Activated CD8-positive, alpha-beta memory T cell treated with anti-CD3 and anti-CD28 coated beads, Interleukin-2, amount 10 ng/mL, durations not matched to agents 7 days and 5 days (primary cell): Measurements from ENCODE around the gene SLC25A21. TPM values are rescaled to one million over a fixed set of nuclear protein-coding genes. Genes with fewer than 3 reads are reported as not detected.

ENCODE experiments used
- ATAC-seq: fragments of 150-1000 bp; cut with Tn5 transposase; one replicate; pipeline ENCODE4 v1.10.0; 2021; ENCODE audit warnings: moderate library complexity
- CTCF ChIA-PET: fragments of 350-600 bp; sonication (Branson Sonifier 250); formaldehyde crosslinking; loops from one replicate; lab custom pipeline; 2021; ENCODE audit warnings: antibody characterized with exemption; lab: Charles Lee
- DNase-seq: peaks from one replicate; pipeline ENCODE4 v3.0.0-alpha.2; 2020
- H3K27ac Mint-ChIP-seq: one replicate; pipeline ENCODE4 v1.8.0; 2021; ENCODE audit warnings: mild to moderate bottlenecking, mixed read lengths
- H3K27me3 Mint-ChIP-seq: one replicate; pipeline ENCODE4 v1.8.0; 2021; ENCODE audit warnings: mixed read lengths
- H3K36me3 Mint-ChIP-seq: one replicate; pipeline ENCODE4 v1.8.0; 2021; ENCODE audit warnings: mild to moderate bottlenecking, mixed read lengths
- H3K4me1 Mint-ChIP-seq: one replicate; pipeline ENCODE4 v1.8.0; 2021; ENCODE audit warnings: mixed read lengths
- H3K4me3 Mint-ChIP-seq: one replicate; pipeline ENCODE4 v1.8.0; 2021; ENCODE audit warnings: mild to moderate bottlenecking, moderate library complexity, mixed read lengths
- H3K9me3 Mint-ChIP-seq: one replicate; pipeline ENCODE4 v1.8.0; 2022; ENCODE audit warnings: low read depth, mixed read lengths
- total RNA-seq, 2 experiments: library from RNA; stranded (reverse); gene quantifications; one replicate each; pipeline ENCODE4 v1.2.3, GENCODE V29; 2021

SLC25A21 gene
- total RNA-seq, 2 experiments from 2014 or later = not detected

DNA sequence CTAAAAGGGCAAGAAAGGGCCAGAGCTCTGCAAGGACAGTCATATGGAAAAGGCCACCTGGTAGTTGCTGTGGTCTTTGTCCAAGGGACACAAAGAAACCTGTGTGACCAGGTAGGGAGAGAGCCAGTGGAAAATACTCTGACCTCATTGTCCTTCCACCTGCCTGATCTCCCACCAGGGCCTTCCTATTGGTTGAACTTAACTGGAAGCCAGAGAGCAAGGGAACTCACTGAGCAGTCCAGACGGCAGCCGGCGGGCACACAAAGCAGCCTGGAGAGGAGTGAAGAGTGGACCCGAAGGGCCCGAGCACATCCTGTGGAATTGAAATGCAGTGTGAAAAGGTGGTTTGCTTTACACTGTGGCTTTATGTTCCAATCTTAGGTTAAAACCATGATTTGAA is 120.7 kb downstream of the SLC25A21 start:
- H3K4me3 Mint-ChIP-seq = no peak overlapping the region
- H3K9me3 Mint-ChIP-seq = peaks cover 7% of the 10 kb centered on the region
- no peaks in the 10 kb centered on the region for H3K27me3 Mint-ChIP-seq

DNA sequence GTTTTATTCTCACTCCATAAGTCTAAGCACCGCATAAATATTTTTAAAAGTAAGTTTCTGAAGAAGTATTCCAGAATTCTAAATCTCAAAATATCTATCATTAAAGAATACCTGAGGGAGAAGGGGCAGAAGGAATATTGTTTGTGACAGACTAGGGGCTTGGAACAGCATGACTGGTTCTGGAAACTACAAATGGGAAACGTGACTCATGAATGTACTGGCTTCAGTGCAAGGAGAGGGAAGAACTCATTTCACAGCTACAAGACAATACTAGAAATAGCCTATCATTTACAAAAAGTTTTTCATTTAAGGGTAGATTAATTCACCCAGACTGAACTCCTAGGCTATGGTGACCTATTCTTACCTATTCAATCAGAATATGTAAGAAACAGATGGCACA is 121.3 kb downstream of the SLC25A21 start:
- H3K4me3 Mint-ChIP-seq = no peak overlapping the region
- CTCF ChIA-PET = no interaction called here

More for the DNA sequence above, 120.7 kb downstream of the SLC25A21 start:
- CTCF ChIA-PET = no interaction called here
- DNase-seq (no peak), ATAC-seq (no peak)
- no peaks in the 10 kb centered on the region for H3K4me1 Mint-ChIP-seq
- H3K36me3 Mint-ChIP-seq = no peaks in the 10 kb centered on the region
- H3K27ac Mint-ChIP-seq = no peak overlapping the region

DNA sequence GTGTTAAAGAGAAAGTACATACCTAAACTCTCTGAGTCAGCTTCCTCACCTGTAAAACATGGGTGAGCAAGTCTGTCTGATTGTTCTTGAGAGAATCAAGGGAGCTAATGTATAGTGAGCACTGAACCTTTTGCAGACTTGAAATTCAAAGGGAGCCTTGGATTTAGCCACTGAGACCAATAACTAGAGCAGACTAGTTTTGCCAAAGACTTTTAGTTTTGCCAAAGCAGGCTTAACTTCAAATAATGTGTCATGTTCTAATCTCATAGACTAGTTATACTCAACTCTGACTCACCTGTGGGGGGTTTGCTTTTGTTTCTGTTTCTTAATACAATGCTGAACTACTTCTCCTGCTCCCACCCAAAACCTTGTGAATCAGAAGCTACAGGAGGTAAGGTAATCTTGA is 123.7 kb downstream of the SLC25A21 start:
- no peak overlapping the region for H3K4me3 Mint-ChIP-seq
- no peaks in the 10 kb centered on the region for H3K27me3 Mint-ChIP-seq
- ATAC-seq (no peak), DNase-seq (no peak)
- CTCF ChIA-PET = no interaction called here
- no peaks in the 10 kb centered on the region for H3K4me1 Mint-ChIP-seq
- H3K36me3 Mint-ChIP-seq = no peaks in the 10 kb centered on the region
- H3K9me3 Mint-ChIP-seq = peaks cover 2% of the 10 kb centered on the region
- H3K27ac Mint-ChIP-seq = no peak overlapping the region

More for the DNA sequence above, 121.3 kb downstream of the SLC25A21 start:
- H3K27ac Mint-ChIP-seq = no peak overlapping the region
- no peaks in the 10 kb centered on the region for H3K27me3 Mint-ChIP-seq
- H3K9me3 Mint-ChIP-seq = peaks cover 7% of the 10 kb centered on the region
- no peaks in the 10 kb centered on the region for H3K36me3 Mint-ChIP-seq
- no peaks in the 10 kb centered on the region for H3K4me1 Mint-ChIP-seq
- DNase-seq = no peak
- ATAC-seq = no peak

DNA sequence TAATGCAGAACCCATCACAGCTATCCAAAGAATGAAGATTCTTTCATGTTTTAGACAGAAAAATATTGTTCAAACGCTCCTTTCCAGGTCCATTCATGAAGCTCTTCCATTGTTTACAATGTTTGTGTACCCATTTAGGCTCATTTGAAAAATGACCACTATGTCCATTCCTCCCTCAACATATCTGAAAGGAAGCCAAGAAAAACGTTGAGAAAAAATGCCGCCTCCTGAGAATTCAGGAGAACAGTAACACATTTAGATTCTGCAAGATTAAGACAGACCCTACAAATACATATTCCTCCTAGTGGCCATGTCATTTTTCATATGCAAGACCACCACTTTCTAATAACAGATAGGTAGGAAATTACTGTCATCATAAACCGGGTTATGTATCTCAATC is 124.4 kb downstream of the SLC25A21 start:
- CTCF ChIA-PET = no interaction called here
- ATAC-seq = no peak
- Mint-ChIP-seq H3K27me3 (no peaks in the 10 kb centered on the region), H3K9me3 (peaks cover 2% of the 10 kb centered on the region), H3K36me3 (no peaks in the 10 kb centered on the region), H3K4me1 (no peaks in the 10 kb centered on the region), H3K4me3 (no peak overlapping the region), H3K27ac (no peak overlapping the region)
- no peak for DNase-seq

DNA sequence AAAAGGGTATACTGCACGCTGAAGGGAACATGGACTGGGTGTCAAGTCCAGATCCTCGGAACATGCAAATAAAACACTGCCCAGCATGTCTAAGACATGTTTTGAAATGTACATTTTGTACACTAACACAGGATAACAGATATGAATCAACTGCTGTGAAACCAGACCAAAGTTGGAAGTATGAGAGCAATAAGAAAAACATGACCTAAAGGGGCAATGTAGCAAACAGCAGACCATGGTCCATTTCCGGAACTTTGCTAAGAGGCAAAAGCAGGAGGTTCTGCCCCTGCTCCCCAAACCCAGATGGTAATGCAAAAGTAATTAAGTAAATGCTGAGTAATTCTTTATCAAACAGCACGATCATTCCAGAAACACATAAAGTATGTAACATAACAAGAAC is 125.2 kb downstream of the SLC25A21 start:
- Mint-ChIP-seq H3K4me1 (no peaks in the 10 kb centered on the region), H3K27me3 (no peaks in the 10 kb centered on the region), H3K27ac (no peak overlapping the region), H3K36me3 (no peaks in the 10 kb centered on the region), H3K9me3 (peaks cover 2% of the 10 kb centered on the region), H3K4me3 (no peak overlapping the region)
- DNase-seq (no peak), ATAC-seq (no peak)
- CTCF ChIA-PET = no interaction called here

DNA sequence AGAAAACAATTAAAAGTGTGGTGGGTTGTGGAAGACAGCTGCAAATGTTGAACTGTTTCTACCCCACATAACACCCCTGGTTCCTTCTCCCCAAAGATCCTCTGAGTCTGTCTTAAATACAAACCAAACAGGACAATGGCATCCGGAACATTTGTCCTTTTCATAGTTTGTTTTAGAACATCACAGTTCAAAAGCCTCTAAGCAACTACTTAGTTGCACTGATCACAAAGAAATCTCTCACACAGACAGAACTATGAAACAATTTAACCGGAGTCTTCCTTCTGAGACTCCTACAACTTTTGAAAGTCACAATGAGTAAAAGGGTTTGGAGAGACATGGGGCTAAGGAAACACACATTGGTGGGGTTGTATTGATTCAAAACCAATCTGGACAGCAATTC is 125.6 kb downstream of the SLC25A21 start:
- Mint-ChIP-seq H3K9me3 (peaks cover 2% of the 10 kb centered on the region), H3K4me3 (no peak overlapping the region), H3K27ac (no peak overlapping the region), H3K36me3 (no peaks in the 10 kb centered on the region), H3K4me1 (no peaks in the 10 kb centered on the region), H3K27me3 (no peaks in the 10 kb centered on the region)
- DNase-seq (no peak), ATAC-seq (no peak)
- CTCF ChIA-PET = no interaction called here

DNA sequence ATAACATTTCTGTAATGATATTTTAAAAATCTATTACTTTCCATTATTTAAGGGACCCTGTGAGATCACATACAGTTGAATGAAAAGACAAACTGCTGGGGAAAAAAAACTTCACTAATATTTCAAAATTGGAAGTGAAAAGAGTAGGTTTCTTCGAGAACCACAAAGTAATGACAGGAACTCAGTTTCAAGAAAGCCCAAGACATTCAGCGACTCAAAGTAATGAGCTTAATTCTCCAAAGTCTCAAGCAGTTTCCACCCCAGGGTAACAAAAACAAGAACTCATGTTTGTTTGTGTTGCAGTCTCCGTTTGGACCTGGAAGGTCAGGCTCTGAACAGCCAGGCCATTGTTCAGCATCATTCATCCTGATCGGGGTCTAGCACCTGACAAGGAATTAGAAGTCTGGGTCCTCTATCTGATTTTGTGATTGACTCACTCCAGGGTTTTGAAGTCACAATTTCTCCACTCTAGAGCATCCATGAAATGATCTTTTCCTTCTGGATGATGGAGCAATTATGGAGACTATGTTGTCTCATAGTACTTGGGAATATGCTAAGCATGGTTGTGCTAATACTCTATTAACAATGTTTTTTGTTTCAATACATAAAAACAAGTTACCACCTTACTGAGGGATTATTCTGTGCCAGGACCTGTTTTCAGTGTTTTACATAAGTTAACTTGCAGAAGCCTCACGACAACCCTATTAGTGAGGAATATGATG is 126.9 kb downstream of the SLC25A21 start:
- Mint-ChIP-seq H3K36me3 (no peaks in the 10 kb centered on the region), H3K27ac (no peak overlapping the region), H3K9me3 (peaks cover 2% of the 10 kb centered on the region), H3K27me3 (no peaks in the 10 kb centered on the region), H3K4me3 (no peak overlapping the region), H3K4me1 (no peaks in the 10 kb centered on the region)
- DNase-seq (no peak), ATAC-seq (no peak)
- CTCF ChIA-PET = no interaction called here

DNA sequence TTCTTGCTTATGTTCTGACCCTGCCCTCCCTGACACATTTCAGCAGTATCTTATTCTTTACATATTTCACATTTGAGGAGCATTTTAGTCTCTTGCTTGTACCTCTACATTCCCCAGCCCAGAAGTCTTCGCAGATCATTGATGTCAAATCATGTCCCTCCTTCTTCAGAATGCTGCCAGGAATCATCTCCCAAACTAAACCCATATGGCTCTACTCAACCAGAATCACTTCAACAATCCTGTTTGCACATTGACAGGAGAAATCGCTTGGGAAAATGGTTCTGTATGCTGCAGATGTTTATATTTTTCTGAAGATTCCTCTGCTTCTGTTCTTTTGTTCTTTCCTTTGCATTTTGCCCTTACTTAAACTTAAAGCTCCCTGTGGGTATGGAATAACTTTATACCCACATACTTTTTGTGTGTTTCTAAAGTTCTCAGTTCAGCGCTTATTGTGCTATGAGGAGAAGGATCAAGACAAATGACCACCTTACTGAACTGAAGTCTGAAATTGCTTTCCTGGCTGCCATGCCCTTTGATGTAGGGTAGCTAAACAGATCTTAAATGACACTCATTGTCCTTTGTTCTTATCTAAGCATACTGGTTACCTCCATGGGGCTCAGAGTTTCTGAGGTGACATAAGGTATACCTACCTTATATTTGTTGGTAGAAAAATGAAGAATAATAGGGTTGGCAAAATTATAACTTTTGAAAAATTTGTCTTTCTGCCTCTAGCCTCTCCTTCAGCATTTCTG is 134.6 kb downstream of the SLC25A21 start:
- H3K9me3 Mint-ChIP-seq = no peaks in the 10 kb centered on the region
- no peak overlapping the region for H3K4me3 Mint-ChIP-seq
- no peak overlapping the region for H3K27ac Mint-ChIP-seq
- CTCF ChIA-PET = no interaction called here
- no peaks in the 10 kb centered on the region for H3K27me3 Mint-ChIP-seq
- ATAC-seq = no peak
- no peaks in the 10 kb centered on the region for H3K36me3 Mint-ChIP-seq
- DNase-seq = no peak
- H3K4me1 Mint-ChIP-seq = no peaks in the 10 kb centered on the region

DNA sequence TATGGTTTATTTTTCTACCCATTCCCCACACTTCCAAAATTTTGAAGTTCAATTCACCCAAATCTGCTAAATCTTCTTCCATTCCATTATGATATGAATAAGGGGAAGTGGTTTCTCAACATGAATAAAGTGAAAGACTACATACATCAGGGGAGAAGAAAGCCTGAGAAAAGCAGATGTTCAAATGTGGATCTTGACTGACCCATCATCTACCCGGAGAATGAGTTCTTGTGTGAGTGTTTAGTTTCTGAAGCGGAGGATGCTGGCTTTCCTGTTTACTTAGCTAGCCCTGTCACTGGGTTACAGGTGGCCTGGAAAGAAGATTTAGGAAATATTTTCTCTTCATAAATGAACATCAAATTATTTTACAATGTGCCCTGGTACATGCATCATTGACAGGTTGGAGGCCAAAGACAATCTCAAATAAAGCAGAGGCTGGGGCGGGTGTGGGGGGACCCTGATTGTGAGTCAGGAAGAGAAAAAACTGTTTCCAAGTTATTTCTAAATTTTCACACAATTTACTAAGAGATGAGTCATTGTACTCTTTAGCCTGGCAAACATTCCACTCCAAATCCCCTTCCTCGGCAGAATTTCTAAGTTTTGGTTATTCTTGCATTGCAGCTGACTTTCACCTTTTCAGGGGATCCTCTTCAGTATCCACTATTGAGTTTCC is 135.6 kb downstream of the SLC25A21 start:
- Mint-ChIP-seq H3K4me1 (no peaks in the 10 kb centered on the region), H3K9me3 (no peaks in the 10 kb centered on the region), H3K36me3 (no peaks in the 10 kb centered on the region), H3K4me3 (no peak overlapping the region), H3K27me3 (no peaks in the 10 kb centered on the region), H3K27ac (no peak overlapping the region)
- DNase-seq = no peak
- no peak for ATAC-seq
- CTCF ChIA-PET = no interaction called here

DNA sequence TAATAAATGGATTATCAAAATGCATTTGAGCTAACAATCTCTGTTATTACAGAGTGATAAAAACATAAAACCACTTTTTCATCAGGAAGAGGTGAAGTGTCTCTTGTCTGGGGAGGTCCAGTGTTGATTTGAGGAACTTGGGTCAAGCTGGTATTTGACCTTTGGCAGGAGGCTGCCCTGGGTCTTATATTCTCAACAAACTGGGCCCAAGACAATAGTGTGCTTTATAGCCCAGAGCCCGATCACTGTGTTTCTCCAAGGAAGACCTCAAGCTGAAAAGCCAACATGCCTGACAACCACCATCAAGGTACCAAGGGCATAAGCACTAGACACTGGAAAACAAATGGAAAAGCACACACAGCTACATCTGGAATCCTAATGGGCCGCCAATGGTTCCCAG is 137.0 kb downstream of the SLC25A21 start:
- no peaks in the 10 kb centered on the region for H3K9me3 Mint-ChIP-seq
- H3K27ac Mint-ChIP-seq = no peak overlapping the region
- ATAC-seq (no peak), DNase-seq (no peak)
- H3K36me3 Mint-ChIP-seq = no peaks in the 10 kb centered on the region
- H3K4me3 Mint-ChIP-seq = no peak overlapping the region
- CTCF ChIA-PET = no interaction called here
- H3K27me3 Mint-ChIP-seq = no peaks in the 10 kb centered on the region
- H3K4me1 Mint-ChIP-seq = no peaks in the 10 kb centered on the region

DNA sequence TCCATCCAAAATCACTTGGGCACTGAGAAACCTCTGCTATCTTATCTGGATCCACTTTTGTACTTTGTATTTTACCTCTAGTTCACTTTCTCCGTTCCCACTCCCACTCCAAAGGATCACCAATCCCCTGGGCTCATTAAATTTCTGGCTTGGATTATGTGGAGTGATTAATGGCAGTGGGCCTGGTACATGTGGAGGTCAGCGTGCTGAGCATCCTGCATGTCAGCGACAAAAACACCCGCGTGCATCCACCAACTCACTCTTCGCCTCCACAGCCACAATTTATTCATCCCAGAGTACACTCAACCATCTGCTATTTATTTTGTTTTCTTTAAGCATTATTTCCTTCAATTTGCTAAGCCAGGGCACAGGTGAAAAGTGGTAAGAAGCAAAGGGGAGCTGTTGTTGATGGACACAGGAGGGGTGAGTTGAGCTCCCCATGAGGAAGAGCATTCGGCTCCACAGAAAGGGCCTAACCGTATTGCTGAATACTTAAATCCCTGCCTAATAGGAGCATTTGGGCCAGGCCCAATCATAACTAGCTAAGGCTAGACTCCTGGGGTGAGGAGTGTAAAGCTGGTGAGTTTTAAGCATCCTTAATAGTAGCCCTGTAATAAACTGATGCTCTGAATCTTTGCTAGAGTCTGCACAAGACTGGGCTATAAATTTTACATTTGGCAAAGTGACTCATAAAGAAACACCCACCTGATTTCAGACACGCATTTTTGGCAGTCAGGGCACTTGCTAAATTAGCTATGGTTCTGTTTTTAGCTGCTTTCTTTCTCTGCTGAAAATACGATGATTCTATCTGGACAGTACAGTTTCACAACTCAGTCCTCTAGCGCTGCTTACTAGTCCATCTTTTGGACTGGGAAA is 137.8 kb downstream of the SLC25A21 start:
- CTCF ChIA-PET = no interaction called here
- no peak for ATAC-seq
- Mint-ChIP-seq H3K36me3 (no peaks in the 10 kb centered on the region), H3K4me3 (no peak overlapping the region), H3K27ac (no peak overlapping the region), H3K4me1 (no peaks in the 10 kb centered on the region), H3K9me3 (no peaks in the 10 kb centered on the region), H3K27me3 (no peaks in the 10 kb centered on the region)
- DNase-seq = no peak

DNA sequence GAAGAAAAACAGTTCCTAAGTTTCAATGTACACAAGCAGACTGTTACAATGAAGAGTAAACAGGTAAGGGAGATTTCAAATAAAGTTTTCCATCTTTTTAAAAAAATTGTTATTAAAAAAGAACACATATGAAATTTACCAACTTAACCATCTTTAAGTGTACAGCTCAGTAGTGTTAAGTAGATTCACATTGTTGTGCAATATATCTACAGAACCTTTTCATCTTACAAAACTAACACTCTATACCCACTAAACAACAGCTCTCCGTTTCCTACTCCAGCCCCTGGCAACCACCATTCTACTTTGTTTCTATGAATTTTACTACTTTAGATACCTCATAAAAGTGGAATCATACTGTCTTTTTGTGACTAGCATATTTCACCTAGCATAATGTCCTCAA is 139.5 kb downstream of the SLC25A21 start:
- H3K4me3 Mint-ChIP-seq = no peak overlapping the region
- H3K27ac Mint-ChIP-seq = no peak overlapping the region
- no peaks in the 10 kb centered on the region for H3K9me3 Mint-ChIP-seq
- no peaks in the 10 kb centered on the region for H3K27me3 Mint-ChIP-seq
- no peaks in the 10 kb centered on the region for H3K36me3 Mint-ChIP-seq
- CTCF ChIA-PET = no interaction called here
- H3K4me1 Mint-ChIP-seq = no peaks in the 10 kb centered on the region
- no peak for DNase-seq
- ATAC-seq = no peak

DNA sequence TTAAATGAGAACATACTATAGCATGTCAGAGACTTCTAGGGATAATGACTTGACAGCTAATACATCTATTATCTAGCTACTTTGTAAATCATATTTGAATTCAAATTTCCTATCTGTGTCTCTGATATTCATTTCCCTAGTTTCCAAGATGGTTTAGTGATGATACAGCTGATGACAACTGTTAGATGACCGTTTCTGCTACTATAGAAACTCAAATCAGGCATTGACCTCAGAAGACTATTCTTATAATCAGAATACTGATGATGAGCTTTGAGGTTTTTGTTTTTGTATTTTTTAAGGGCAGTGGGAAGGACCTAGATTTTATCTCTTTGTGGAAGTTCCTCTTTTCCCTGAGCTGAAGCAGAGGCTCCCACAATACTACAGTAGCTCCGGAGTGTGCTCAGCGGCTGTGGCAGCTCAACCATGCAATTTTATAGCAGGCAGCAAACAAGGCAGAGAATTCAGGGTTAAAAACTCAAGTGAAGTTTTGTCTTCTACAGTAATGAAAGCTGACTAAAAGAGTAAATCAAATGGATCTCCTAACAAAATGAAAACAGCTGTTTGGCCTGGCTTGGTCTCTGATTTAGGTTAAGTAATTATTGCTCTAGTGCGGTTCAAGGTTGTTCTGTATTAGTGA is 145.1 kb downstream of the SLC25A21 start:
- H3K27ac Mint-ChIP-seq = no peak overlapping the region
- H3K36me3 Mint-ChIP-seq = no peaks in the 10 kb centered on the region
- CTCF ChIA-PET = no interaction called here
- no peaks in the 10 kb centered on the region for H3K4me1 Mint-ChIP-seq
- H3K27me3 Mint-ChIP-seq = no peaks in the 10 kb centered on the region
- no peak for DNase-seq
- H3K9me3 Mint-ChIP-seq = no peaks in the 10 kb centered on the region
- H3K4me3 Mint-ChIP-seq = no peak overlapping the region
- no peak for ATAC-seq
